ENCODE measurements around the gene FAU. TPM values are rescaled to one million over a fixed set of nuclear protein-coding genes. Genes with fewer than 3 reads are reported as not detected.
A peak's percentile ranks its signal among the peaks of the same experiment; 100 is the strongest.
"Not testable (repeated sequence)": the region's sequence is repeated elsewhere in the genome, so short reads cannot be mapped to it uniquely, and the experiment has no call there.

Gene FAU
- total RNA-seq, 1 donor from 2014 or later = 1,041 TPM

- TF ChIP-seq CTCF (conservative IDR thresholded peaks at IDR 0.05; ENCODE audit: low read depth, low read length) = no peak
- H3K4me3 ChIP-seq (ENCODE audit: low read depth, low read length) = no peak overlapping the region
- no peak for DNase-seq (ENCODE audit: low read depth)
These were observed 29.5 kb upstream of the FAU start for GRCh38 chr11:65151331-65151899.

- no peak overlapping the region for H3K4me3 ChIP-seq (ENCODE audit: low read depth, low read length)
- TF ChIP-seq CTCF (conservative IDR thresholded peaks at IDR 0.05; ENCODE audit: low read depth, low read length) = no peak
- peak; percentile 27 for DNase-seq (ENCODE audit: low read depth)
These were observed 28.8 kb upstream of the FAU start for GRCh38 chr11:65150509-65151299.

- not testable (repeated sequence) for DNase-seq (ENCODE audit: low read depth); H3K4me3 ChIP-seq (ENCODE audit: low read depth, low read length)
These were observed 28.2 kb upstream of the FAU start for GRCh38 chr11:65150131-65150508.

GRCh38 chr11:65148657-65149056 lies 26.7 kb upstream of the FAU start:
- TF ChIP-seq CTCF (conservative IDR thresholded peaks at IDR 0.05; ENCODE audit: low read depth, low read length) = no peak
- no peak for DNase-seq (ENCODE audit: low read depth)
- H3K4me3 ChIP-seq (ENCODE audit: low read depth, low read length) = no peak overlapping the region

- no peak for DNase-seq (ENCODE audit: low read depth)
- no peak overlapping the region for H3K4me3 ChIP-seq (ENCODE audit: low read depth, low read length)
- no peak for TF ChIP-seq CTCF (conservative IDR thresholded peaks at IDR 0.05; ENCODE audit: low read depth, low read length)
These were observed 25.6 kb upstream of the FAU start for GRCh38 chr11:65147352-65148075.

GRCh38 chr11:65141896-65142494 lies 20.1 kb upstream of the FAU start:
- no peak for DNase-seq (ENCODE audit: low read depth)
- no peak overlapping the region for H3K4me3 ChIP-seq (ENCODE audit: low read depth, low read length)
- TF ChIP-seq CTCF (conservative IDR thresholded peaks at IDR 0.05; ENCODE audit: low read depth, low read length) = no peak

- DNase-seq (ENCODE audit: low read depth) = no peak
- no peak for TF ChIP-seq CTCF (conservative IDR thresholded peaks at IDR 0.05; ENCODE audit: low read depth, low read length)
- no peak overlapping the region for H3K4me3 ChIP-seq (ENCODE audit: low read depth, low read length)
These were observed 14.7 kb upstream of the FAU start for GRCh38 chr11:65136515-65137096.

Data from epithelial cell of proximal tubule (primary cell).